ENCODE data around the gene RBM38.

The RBM38 gene

DNA sequence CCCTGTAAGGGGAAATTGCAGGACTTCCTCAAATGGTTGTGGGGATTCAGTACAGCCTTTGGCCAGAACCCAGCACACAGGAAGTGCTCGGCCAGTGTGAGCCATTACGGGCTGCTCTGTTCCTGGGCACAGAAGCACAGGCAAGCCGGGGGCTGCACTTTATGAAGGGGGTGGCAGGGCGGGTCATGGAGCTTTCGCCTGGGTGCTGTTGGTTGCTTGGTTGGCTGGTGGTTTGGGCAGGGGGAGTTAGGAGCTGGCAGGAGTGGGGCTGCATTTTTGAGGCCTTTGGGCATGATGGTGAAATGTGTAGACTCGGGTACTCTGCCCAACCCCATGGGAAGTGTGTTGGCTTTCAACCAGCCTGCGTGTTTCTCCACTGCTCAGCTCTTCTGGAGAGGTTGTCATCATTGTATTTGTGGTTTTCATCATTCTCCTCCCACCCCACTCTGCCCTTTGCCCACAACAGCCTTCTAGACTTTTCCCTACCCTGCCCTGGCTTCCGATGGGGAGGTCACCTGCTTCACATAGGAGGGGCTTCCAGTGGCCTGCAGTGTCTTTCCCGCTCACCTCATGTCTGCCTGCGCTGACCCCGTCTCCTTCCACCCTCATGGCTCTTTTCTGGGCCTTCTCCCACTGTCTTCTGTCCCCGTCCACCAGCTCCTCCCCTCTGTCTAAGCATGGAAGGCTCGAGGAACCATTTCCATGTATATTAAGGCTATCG is 16.1 kb upstream of the RBM38 start:
- DNase-seq (ENCODE audit: low read depth), result no peak

DNA sequence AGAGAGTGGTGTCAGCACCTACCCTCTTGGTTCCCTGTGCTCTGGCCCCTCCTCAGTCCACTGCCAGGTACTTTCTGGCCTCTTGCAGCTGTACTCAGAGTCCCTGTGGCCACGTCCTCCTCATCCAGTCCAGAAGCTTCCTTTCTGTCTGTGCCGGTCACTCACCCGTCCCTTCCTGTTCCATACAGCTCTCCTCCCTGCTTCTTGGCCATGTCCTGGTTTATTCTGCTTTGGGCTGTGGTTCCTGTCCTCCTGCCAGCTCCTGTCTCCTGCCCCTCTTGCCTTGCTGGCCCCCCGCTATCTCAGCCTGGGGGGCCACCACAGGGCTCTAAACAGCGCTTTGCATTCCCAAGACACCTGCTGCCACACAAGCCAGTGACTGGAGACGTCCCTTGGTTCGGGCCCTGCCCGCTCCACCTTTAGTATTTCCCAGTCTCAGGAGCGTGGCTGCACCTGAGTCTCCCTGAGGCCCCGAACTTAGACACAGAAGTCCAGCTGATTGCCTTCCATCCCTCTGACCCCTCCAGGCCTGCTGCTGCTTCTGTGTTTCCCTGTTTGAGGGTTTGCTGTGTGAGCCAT is 15.5 kb upstream of the RBM38 start:
- no peak for DNase-seq (ENCODE audit: low read depth)

DNA sequence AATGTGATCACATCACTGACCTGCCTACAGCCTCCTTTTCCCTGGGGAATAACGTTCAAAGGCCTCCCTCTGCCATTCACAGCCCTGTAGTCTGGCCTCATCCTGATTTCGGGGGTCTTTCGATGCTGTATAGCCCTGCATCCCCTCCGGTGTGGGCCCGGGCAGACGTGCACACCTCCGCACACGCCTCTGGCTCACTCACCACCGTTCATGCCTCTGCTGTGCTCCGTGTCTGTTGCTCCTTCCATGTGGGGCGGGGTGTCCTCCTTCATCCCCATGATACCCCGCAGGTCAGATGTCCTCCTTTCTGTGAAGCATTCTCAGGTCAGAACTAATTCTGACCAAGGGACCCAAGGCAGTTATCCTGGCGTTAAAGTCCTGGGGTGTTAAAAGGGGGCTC is 13.8 kb upstream of the RBM38 start:
- no peak for DNase-seq (ENCODE audit: low read depth)

DNA sequence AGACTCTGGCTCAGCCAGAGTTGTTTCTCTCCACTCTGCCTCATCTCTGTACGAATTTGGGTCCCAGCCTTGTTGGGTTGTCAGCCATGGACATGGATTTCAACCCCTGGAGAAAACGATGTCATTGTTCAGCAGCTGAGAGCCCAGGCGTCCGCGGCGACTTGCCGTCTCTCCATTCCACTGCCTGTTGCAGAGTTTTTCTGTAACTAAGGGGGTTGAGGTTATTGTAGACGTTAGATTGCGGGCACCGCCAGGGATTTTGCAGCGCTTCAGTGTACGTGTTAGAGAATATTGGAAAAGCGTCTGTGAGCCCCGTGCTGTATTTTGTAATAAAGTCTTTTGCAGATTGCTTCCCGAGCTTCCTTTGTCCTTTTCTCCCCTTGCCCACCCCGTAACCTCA is 13.1 kb upstream of the RBM38 start:
- no peak for DNase-seq (ENCODE audit: low read depth)

DNA sequence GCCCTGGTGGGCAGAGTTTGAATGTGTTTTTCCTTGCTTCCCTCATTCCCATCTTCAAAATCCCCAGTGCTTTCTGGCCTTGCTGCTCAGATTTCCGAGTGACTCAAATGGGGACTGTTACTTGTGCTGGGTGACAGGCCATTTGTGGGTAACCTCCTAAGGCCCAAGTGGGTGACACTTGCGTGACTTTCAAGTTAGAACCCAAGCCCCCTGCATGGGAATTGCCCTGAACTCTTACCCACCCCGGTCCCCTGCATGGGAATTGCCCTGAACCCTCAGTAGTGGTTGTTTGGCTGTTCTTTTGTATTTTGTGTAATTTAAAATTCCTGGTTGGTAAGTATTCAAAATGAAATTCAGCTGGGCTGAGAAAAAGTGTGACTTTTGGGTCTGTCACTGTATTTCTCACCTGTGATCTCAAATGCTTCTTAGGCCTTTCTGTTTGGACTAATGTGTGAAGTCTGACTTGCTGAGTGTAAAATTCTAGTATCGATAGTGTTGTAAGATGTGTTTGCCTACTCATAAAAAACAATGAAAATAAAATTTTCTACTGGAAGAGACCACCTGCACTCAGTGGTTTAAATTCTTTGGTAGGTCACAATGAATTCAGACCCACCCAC is 12.4 kb upstream of the RBM38 start:
- DNase-seq (ENCODE audit: low read depth), result no peak

DNA sequence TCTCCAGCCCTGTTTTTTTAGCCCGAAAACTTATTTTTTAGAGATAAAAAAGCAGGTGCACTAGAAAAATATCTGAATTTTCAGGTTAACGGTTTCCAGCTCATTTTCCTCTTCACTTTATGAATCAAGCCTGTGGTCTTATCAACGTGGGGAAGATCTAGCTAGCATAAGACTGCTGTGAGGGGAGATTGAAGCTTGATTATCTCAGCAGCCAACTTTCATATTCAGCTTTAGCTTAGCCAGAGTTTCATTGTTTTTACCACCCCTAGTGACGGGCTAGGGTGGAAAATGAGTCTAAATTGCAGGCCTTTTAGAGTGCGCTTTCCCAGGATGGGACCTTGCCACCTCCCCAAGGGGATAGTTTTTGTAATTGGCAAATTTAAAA is 11.9 kb upstream of the RBM38 start:
- DNase-seq (ENCODE audit: low read depth), result no peak

DNA sequence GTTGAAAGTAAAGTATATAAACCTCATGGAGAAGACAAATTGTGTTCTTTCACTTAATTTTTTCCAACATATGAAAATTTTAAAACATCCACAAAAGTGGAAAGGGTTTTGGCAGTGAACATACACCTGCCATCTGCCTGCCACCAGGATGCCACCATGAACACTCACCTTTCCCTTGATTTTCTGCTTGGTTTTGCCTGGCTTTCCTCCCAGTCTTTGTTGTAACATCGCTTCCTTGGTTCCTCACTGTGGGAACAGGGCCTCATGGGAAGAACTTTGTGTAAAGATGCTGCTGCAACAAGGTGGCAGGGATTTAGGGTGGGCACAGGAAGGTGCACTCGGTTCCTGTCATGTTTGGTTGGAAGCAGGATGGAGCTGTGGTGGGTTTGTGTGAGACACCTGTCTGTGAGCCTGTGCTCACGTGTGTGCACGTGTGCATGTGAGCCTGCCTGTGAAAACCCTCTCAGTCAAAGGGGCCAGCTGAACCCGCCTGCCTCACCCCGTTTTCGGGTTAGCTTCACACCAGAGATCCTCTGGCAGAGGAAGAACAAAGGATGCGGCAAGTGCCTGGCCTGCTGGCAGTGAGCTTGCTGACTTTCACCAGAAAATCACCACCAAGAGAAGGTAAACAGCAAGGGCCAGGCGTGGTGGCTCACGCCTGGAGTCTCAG is 11.0 kb upstream of the RBM38 start:
- DNase-seq (ENCODE audit: low read depth), result no peak

DNA sequence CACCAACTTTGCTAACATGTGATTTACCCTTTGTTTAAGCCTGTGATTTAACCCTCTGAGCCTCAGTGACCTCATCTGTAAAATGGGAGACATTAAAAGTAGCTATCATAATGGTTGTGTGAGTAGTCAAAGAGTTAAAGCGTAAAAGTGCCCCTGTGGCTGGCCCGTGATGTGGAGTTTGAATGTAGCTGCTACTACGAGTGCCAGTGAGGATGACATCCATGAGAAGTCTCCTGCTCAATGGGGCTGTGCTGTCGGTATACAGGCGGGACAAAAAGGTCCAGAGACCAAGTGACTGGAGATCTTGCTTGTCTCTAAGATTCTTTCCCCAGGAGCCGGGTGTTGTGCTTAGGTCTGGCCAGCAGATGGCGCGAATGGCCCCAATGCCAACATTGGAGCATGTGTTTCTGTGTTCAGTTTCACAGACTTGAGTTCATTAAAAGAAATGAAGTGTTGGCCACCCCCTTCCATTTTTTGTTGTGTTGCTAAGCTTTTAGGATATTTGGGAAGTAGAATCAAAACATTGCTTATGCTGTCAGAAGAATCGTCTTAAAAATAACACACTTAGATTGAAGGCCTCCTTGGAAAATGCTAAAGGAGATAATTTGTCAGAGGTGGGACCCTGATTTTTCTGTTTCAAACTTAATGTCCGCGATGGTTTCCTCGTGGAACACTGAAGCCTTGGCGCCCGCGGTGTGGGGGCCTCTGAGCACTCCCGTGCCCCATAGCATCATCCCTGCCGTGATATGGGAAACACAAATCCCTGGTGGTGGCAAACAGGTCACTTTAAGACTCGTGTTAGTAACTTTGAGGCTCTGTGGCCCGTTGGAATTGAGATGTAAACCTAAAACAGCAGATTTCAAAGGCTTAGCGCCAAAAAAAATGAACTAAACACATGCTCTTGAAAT is 9.3 kb upstream of the RBM38 start:
- peak; percentile 43 for DNase-seq (ENCODE audit: low read depth)

DNA sequence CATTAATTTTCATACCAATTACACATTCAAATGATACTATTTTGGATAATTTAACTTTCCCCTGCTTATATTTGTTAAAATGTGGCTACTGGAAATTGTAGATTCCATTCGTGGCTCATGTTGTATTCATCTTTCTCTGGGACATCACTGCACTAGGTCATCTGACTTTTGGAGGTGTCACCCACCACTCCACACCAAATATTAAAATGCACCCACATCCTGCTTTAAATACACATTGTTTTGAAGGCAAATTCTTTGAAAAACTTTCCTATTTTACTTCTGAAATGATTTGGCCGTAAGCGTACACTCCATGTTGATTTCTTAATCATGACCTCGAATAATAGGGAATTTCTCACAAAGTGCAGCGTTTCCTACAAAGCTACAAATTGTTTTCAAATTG is 8.7 kb upstream of the RBM38 start:
- no peak for DNase-seq (ENCODE audit: low read depth)

DNA sequence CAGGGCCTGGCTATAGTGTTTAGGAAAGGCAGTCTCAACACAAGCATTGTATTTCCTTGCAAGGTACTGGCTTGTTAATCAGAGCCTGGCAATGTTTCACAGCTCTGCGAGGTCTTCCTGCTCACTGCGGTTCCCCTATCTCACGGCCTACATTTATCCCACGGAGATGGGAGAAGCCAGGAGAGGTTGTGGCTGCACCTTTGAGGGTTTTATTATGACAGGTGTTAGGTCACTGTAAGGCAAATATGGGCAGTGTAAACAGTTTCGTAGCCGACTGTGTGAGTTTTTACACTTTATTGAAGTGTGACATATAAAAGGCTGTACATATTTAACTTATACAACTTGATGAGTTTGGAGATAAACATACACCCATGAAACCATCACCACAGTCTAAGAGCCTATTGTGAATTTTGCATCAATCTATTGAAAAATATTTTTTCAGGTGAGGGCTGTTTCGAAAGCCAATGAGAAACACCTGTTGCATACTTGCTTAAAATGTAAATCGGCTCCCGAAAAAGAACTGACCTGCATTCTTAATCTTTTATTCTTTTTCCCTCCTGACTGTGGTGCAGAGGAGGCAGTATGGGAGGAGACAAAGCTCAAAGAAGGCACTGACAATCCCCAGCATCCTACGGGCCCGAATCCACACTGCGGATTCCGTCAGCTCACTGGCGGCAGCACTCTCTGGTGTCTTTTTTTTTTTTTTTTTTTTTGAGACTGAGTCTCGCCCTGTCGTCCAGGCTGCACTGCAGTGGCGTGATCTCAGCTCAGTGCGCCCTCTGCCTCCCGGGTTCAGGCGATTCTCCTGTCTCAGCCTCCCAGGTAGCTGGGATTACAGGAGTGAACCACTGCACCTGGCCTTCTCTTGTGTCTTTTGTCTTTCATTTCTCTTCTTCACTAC is 7.5 kb upstream of the RBM38 start:
- DNase-seq (ENCODE audit: low read depth), result no peak

DNA sequence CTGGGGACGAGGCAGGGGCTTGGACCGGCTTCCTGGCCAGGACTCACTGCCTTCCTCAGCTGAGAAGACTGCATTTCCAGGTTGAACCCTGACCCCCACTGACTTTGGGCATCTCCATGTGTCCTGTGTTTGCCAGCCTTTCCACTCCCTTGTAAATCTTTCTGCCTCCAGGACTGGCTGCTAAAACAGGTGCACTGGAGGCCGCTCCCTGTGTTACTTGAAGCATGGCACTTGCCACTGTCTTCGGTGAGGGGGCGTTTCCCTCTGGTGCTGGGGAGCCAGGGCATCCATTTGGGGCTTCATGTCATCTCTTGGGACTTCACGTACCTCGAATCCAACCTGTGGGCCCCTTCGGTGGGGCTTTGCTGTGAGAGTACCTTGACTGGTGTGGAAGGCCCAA is 6.7 kb upstream of the RBM38 start:
- no peak for DNase-seq (ENCODE audit: low read depth)

DNA sequence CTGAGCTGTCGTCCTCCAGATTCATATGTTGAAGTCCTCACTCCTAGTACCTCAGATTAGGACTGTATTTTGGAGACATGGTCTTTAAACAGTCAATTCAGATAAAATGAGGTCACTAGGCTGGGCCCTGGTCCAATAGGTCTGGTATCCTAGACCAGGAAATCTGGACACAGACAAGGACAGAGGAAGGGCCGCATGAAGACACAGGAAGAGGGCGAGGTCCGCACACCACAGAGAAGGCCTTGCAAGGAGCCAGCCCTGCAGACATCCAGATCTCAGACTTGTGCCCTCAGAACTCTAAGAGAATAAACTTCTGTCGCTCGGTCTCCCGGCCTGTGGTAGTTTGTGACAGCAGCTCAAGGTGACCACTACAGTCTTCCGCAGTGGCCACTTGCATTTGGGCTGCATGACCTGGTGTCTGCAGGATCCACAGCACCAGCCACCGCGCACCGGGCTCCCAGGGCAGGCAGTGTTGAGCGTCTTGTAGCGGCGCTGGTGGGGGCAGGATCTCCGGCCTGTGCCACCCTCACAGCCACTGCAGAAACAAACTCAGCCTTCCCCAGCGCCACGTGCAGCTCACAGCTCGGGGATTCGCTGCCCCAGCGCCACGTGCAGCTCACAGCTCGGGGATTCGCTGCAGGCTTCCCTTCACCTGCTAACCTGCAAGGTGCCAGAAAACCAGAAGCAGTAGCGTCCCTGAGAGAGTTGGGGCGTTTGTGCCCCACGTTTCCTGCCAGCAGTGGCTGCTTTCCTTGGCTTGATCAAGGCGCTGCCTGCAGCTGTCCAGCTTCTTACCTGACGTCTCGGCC is 6.0 kb upstream of the RBM38 start:
- DNase-seq (ENCODE audit: low read depth), result no peak

DNA sequence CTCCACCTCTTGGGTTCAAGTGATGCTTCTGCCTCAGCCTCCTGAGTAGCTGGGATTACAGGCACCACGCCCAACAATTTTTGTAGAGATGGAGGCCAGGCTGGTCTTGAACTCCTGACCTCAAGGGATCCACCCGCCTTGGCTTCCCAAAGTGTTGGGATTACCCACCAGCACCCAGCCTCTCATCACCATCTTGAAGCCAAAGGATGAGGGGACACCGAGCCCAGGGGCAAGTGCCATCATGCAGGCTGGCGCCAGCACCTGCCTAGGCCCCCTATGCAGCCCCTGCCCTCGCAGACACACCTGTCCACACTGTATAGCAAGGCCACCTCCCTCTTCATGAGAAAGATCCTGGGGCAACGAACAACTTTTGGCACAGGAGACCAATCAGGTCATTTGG is 5.3 kb upstream of the RBM38 start:
- DNase-seq (ENCODE audit: low read depth), result no peak

DNA sequence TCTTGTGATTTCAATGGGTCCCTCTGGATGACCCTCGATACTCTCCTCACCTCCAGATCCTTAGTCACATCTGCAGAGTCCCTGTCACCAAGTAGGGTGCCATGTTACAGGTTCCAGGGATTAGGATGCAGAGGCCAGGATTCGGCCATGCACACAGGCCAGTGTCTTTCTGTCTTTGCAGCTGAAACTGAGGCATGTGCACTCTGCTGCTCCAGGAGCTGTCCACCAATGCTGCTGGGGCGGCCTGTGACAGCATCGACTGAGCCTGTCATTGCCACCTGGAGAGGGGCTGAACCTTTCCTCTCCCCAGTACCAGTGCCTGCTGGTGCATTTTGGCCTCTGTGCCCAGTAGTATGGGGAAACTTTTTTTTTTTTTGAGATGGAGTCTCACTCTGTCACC is 4.4 kb upstream of the RBM38 start:
- no peak for DNase-seq (ENCODE audit: low read depth)

DNA sequence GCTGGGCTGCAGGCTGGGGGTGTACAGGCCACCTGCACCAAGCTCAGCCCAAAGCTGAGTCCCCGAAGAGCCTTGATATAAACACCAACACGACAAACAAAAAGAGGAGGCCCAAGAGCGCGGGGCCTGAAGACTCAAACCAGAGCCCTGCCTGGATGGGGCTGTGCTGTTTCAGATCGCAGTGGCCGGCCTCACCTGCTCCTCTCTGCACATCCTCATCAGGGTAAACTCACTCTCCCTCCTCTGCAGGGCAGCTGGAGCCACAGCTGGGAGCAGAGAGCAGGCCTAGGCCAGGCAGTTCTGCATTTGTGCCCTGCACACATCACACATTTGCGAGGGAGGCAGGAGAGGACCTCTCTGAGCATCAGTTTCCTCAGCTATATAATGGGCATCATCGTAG is 3.7 kb upstream of the RBM38 start:
- DNase-seq (ENCODE audit: low read depth), result no peak

DNA sequence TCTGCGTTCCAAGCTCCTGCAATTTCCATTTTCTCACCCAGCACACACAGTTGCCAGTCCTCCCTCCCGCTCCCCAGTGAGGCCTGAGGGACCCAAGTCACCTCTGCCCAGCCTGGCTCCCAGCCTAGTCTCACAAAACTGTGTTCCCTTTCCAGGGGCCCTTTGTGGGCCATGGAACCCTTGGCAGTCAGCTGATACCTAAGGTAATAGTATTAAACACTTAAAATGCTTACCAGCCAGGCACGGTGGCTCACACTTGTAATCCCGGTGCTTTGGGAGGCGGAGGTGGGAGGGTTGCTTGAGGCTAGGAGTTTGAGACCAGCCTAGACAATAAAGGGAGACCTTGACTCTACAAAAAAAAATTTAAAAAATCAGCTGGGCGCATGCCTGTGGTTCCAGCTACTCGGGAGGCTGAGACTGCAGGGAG is 3.2 kb upstream of the RBM38 start:
- no peak for DNase-seq (ENCODE audit: low read depth)

DNA sequence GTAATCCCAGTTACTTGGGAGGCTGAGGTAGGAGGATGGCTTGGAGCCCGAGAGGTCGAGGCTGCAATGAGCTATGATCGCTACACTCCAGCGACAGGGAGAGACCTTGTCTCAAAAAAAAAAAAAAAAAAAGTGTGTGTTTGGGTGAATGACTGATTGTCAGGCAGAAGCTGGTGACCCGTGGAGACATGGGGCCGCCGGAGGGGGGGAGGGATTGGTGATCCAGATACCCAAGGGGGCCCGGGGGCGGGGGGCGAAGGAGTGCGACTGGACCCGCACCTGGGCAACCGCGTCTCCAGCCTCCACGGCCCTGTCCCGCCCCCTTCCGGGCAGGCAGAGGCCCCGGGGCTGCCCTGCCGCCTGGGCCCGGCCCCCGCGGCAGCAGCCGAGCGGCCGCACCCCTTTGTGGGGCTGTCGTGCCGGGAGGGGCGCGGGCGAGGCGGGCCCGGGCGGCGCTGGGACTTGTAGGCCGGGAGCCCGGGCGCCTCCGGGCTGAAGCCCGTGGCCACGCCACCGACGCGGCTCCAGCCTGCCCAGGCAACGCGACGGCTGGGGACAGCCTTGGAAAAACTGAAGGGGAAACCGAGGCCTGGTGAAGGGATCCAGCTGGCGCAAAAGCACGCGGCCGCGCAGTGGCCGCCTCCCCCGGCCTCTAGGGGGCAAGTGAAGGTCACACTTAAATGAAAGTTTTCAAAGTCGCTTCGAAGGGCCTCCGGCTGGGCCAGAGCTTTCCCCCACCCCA is 2.1 kb upstream of the RBM38 start:
- peak; percentile 43 for DNase-seq (ENCODE audit: low read depth)

DNA sequence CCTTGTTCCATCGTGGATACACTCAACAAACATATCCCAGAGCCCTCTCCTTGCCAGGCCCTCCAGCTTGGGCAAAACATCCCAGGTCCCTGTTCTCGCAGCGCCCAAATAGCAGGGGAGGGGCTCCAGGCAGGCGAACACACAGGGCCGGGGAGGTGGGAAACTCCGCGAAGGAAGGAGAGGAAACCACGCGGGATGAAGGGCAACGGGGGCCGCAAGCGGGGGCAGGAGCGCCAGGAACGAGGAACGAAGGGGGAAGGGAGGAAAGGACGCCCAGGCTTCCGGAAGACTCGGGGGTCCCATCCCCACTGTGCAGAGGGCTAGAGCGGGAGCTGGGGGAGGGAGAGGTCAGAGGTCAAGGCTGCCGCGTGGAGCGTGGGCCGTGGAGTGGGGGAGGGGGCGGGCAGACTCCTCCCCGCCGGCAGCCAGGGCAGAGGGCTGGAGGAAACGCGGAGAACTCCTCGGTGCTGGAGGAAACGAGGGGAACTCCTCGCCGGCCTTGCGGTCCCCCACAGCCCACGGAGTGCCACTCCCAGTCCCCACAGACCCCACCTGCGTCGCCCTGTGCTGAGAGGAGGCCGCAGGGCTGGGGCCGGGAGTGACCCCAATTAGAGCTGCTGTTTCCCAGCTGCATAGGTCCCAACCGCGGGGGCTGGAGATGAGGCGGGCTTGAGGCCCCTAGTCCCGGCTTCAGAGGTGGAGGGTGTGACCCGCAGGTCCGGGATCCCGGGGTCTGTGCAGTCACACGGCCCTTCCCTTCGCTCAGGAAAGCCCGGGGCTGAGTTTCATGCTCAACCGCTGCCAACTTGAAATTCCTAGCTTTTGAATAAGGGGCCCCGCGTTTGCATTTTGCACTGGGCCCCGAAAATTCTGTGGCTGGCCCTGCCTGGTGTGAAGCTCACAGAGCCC is 1.2 kb upstream of the RBM38 start:
- DNase-seq (ENCODE audit: low read depth), result no peak

Measured in GM04504 (cell line).